A204.1 (cell line): ENCODE data around the gene HK1.
"Not testable (repeated sequence)": the region's sequence is repeated elsewhere in the genome, so short reads cannot be mapped to it uniquely, and the experiment has no call there.

ENCODE experiments used
- FAIRE-seq: peaks from 2 replicates; lab custom pipeline; 2012; peaks lifted over from hg19 to GRCh38; lab: Jason Lieb, UNC

The HK1 gene

DNA sequence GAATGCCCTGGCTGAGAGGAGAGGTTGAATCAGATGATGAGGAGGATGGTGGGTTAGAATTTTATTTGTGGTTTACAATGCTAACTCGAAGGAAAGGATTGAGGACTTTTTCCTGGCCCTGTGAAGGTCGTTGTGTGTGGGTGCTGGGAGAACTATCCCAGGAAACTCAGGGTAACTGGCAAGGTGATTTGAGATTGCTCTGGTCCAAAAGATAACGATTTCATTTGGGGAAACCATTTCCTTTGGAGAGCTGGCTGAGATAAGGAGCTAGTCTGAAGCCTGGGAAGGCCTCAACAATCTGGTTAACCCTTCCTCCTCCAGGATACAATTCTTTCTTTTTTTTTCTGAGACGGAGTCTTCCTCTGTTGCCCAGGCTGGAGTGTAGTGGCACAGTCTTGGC, 33.0 kb downstream of the HK1 start:
- FAIRE-seq, result no peak

DNA sequence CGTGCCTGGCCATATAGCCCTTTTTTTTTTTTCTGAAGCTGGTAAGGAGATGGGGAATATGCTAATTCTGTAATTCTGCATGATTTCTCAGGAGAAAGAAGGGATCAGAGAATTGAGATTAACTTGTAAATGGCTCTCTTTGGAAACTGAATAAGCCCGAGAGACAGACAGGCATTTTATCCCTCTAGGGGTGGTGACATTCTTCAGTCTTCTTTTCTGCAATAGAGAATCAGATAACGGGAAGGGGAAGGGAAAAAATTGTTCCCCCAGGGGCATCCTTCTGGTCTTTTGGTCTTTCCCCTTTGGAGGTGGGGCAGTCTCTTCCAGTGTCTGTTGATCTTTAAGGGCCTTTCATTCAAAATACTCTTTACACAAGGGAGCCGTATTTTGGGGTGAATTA, 34.2 kb downstream of the HK1 start:
- no peak for FAIRE-seq

DNA sequence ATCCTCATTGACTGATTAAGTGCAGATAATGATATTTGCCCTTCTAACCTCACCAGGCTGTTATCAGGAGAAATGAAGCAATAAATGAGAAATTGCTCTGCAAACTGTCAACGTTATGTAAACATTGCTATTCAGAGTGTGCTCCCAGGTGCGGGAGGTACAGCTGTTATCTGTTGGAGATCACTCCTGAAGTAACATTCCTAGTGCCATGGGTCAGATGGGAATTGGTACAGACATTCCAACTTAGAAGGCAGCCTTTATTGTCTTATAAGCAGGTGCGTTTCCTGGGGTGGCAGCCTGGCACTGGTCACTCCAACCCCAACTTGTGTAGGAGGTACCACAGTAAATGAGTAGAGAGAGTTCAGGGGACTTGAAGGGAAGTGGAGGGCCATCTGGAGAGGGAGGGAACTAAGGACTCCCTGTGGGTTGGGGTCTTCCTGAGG, 36.8 kb downstream of the HK1 start:
- no peak for FAIRE-seq

DNA sequence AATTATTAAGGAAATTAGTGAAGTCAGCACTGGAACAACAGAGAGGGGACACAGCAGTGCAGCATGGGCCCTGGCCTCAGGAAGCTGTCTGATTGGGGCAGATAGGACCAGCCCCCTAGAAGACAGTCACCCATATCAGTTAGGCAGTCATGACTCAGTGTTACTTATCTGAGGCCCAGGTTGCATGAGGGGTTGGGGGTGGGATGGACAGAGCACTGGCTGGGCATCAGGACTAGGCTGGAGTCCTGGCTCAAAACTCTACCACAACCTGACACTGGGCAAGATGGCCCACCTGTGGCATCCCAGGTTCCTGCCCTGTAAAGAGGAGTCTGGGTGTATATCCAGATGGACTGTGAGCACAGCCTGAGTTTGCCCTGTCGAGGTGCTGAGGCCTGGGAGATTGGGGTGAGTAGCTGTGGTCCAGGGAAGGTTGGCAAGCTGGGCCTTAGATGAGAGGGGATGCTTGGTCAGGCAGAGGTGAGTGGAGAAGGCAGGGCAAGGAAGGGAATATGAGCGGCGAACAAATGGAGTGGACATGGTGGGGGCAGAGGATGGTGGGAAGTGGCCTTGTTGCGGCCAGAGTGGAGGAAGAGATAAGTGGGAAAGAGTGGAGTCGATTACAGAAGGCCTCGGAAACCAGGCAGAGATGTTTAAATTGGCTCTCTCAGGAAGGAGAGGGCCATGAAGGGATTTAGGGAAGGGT, 37.5 kb downstream of the HK1 start:
- FAIRE-seq, result no peak

DNA sequence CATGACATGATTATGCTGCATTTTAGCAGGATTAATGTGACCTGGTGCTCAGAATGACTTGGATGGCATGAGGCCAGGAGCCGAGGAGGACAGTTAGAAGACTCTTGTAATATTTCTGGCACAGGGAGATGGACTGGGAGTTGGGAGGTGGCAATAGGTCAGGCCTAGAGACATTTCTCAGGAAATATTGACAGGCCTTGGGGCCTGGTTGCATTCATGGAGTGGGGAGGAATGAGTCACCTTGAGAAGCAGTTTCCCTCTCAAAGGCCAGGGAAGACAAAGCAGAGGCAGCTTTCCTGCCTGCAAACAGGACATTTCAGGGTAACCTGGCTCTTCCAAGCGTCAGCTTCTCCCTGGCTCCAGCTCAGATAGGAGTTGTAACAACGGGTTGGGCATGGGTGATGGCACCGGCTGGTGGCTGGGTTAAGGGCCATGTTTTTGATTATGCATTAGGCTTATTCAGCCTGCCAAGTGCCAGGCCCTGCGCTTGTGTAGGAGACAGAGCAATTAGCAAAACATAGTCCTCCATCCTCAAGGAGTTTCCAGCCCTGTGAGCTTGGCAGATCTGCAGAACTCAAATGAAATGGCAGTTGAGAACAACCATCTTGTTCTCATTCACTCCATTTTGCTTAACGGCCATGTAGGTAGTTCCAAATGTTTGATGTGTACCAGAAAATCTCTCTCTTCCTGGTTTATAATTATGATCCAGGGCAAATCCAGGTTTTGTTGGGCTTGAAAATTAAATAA, 38.2 kb downstream of the HK1 start:
- no peak for FAIRE-seq

DNA sequence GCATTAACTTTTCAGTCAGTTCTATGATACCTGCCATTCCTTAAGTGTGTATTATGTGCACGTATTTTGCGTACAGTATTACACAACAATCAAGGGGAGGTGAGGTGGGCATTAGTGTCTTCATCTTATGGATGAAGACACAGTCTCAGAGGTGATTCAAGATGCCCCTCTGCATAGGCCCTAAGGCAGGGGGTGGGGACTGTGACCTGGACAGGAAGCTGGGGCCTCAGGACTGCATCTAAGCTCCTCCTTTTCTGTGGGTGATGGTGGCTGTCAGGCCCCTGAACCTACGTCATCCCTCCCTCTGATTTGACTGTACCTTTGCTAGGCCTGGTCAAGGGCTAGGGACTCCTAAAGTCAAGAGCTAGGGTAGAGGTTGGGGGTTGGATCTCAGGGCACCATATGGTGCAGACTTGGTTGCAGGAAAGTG, 38.9 kb downstream of the HK1 start:
- FAIRE-seq, result no peak

DNA sequence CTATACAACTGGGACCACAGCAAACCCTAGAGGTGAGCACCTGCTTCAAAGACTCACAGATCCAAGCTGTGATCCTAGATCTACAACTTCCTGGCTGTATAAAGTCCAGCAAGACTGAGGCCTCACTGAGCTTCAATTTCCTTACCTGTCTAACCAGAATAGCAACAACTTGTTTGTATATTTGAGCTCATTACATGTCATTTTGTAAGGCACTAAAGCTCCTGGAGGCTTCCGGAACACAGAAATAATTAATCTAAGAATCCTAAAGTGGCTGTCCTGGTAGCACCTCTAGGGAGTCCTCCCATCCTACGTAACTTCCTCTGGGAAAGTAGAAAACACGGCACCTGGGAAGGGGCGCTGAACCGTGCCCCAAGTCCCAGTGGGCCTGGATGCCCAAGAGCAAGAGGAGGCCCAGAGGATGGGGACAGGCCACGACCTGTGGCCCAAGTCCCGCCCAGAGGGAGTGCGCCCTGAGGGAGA, 39.4 kb downstream of the HK1 start:
- FAIRE-seq, result no peak

DNA sequence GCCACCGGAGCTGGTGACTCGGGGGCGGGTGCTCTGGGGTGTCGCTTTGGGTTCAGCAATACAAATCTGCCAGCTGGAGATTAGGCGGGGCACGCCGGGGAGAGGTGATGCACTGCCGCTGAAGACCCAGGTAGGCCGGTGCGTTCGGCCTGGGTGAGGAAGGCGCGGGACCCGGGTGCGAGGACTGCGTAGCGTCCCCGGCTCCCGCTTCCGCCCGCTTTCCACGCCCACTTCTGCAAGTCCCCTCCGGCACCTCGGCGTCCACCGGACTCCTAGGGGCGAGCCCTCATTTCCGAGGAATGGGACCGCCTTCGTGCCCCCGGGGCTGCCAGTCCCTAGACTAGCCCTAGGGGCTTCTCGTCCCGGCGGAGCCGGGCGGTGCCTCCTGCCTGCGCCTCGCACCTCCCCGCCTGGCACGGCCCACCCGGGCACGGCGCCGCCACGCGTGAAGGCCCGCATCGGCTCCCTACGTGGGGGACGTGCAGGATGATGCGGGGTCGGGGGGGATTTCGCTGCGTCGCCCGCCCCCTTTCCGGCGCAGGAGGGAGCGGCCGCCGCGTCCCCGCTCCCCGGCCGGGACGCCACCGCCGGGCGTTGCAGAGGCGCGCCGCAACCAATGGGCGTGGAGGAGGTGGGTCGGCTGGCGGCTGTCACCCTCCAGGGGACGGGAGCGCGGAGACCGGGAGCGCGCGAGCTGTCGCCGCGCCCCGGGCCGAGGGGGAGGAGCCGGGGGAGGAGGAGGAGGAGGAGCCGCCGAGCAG, 40.0 kb downstream of the HK1 start:
- no peak for FAIRE-seq

DNA sequence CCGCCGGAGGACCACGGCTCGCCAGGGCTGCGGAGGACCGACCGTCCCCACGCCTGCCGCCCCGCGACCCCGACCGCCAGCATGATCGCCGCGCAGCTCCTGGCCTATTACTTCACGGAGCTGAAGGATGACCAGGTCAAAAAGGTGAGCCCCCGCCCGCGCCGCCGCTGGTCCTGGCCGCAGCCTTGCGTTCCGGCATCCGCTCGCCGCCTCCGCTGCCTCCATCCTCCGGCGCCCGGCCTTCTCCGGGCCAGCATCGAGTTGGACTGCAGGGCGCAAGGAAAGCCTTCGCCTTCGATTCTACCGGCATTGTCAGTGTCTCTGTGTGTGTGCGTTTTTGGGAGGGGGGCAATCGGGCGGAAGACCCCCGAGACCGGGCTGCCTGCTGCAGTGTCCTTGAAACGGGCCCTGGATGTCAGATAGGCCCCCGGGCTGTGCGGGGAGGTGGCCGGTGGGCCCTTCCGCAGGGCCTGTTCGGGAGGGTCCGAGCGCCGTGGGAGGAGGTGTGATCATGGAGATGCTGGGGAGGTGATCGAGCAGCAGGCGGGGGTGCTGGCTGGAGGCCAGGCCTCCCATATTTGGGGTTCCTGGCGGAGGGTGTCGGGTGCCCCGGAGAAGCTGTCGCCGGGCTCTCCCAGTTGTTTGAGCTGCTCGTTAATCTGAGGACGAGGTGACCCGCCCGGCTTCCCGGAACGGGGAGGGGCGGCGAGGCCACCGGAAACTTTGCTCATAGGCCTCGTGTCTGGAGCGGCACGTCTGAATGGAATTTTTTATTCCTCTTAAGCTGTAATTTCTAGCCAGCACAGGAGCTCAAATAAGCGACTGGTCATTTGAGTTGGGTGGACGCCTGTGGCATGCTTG, 40.8 kb downstream of the HK1 start:
- FAIRE-seq, result no peak

DNA sequence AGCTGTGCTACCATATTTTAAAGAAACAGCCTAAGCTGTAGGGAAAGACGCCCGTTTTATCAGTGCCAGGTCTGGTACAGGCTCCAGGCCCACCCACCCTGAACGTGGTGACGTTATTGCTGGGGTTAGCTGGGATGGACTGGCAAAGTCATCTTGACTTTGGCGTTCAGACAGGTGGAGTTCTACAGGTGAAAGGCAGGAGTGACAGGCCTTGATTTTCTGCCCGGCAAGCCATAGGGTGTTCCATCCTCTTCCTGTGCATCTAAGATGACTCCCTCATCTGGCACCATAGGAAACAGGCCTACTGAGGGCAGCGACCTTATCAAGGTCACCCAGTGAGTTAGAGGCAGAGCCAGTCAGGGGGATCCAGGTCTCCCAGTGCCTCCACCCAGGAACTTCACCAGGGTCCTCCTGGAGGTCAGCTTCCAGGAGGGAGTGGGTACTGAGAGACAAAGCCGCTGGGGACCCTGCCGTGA, 41.6 kb downstream of the HK1 start:
- FAIRE-seq, result no peak

DNA sequence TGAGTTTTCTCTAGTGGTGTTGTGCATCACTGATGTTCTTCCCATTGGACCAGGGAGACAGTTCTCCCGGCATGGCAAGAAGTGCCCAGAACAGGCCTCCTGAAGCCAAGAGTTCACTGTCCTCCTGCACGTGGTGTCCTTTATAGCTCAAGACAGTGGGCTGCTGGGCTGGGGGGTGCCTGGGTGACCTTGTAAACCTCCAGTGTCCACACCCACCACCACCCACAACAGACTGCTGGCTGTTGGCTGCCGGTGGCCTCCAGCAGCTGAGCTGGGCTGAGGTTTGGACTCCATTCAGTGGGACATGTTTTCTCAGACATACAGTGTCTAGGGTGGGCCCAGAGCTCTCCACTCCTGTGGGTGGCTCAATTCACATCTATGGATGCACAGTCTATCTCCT, 42.2 kb downstream of the HK1 start:
- no peak for FAIRE-seq

DNA sequence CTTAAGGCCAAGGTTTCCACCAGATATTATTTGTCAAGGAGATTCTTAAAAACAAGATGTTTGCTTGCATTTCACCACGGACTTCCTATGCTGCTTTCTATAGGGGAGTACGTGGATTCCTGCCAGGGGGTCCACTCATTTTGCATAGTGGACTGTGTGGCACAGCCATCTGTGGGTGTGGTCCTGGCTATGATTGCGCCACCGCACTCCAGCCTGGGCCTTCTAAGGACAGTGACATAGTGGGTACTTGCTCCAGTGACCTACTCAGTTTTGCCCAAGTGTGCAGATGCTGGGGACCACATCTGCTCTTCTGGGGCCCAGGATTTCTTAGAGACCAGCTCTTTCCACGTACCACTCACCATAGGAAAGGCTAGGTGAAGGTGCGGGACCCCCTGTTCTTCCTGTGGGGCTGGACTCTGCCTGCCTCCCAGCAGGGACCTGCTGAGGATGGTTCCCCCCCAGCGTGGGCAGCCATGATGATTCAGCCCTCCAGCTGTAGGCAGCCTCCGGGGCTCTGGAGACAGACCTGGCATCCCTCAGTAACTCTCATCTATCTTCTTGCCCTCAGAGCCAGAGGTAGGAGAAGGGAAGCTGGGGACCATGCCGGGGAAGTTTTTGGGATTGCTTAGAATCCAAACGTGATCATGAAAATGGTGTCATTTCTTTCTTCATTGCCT, 42.9 kb downstream of the HK1 start:
- FAIRE-seq, result no peak

DNA sequence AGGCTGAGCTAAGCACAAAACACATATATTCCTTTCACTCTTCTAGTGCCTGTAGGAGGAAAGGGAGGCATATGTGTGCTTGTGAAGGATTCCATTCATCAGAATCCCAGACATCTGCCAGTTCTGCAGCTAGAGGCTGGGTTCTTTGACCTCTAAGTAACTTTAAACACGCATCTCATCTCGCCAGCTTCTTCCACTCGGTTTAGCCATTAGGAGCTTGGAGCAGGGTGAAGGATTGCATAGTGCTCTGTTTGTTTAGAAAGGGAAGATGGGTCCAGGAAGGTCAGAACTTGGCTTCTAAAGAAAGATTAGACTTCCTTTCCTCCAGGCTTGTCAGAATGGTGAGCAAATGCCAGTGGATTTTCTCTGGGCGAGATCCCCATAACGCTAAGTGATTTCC, 43.6 kb downstream of the HK1 start:
- no peak for FAIRE-seq

DNA sequence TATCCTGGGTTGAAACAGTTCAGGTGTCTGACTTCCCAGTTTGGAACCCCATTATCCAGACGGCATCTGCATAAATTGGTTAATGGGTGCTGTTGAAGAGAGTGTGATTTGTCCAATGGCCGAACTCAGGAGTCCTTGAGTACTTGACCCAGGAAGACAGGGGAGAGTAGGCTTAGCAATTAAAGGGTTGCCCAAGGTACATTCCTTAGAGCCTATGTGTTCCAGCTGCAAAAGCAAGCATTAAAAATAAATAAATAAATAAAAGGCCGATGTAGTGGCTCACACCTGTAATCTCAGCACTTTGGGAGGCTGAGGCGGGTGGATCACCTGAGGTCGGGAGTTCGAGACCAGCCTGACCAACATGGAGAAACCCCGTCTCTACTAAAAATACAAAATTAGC, 44.0 kb downstream of the HK1 start:
- not testable (repeated sequence) for FAIRE-seq

DNA sequence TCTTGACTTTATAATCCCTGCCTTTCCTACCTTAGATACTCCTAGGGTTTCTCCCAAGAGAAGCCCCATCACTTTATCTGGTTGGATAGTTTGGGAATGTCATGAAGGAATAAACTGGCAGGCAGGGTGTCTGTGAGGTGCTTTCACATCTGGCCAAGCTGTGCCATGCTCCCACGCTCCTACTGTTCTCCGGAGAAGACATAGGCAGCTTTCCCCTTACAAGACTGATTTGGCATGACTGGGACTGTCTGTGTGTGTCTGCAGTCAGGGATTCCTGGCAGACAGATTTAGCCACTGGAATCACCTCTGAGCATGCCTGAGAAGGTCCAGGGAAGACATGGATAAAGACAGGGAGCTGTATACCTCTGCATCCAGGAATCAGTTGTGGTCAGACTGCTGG, 45.3 kb downstream of the HK1 start:
- FAIRE-seq, result no peak

DNA sequence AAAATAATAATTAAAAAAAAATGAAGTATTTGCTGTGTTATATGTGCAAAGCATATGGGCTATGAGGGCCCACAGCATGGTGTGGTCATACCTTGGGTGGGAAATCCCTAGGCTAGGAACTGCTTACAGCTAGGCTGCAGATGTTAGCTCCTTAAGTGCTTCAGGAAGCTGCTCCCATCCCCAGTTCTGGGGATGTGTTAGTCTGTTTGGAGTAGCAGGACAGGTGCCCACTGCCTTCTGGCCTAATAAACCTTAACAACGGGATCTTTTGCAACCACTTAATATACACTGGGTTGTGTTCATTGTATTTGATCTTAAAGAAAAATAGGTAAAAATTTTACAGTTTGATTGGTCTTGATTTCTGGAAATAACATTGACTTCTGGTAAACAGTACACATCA, 46.3 kb downstream of the HK1 start:
- FAIRE-seq, result no peak

DNA sequence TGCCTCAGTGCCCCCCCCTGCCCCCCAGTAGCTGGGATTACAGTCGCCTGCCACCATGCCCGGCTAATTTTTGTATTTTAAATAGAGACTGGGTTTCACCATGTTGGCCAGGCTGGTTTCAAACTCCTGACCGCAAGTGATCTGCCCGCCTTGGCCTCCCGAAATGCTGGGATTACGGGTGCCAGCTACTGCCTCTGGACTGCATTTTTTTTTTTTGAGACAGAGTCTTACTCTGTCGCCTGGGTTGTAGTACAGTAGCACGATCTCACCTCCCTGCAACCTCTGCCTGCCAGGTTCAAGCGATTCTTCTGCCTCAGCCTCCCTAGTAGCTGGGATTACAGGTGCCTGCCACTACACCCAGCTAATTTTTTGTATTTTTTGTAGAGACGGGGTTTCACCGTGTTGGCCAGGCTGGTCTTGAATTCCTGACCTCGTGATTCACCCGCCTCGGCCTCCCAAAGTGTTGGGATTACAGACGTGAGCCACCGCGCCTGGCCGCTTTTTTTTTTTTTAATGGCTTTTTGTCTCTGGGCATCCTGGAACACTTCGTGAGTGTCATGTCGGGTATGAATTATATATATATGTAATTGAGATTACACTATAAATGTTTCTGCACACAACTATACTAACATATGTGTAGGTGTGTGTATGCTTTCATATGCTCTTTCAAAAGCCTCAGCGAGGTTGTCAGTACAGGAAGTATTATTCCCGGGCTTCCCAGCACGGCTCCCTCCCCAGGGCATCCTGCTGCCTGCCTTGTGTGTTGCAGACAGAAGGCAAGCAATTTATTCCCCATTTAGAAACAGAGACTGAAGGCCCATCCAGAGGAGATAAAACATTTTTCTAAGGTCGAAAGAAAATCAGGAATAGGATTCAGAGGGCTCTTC, 47.6 kb downstream of the HK1 start:
- FAIRE-seq, result not testable (repeated sequence)

DNA sequence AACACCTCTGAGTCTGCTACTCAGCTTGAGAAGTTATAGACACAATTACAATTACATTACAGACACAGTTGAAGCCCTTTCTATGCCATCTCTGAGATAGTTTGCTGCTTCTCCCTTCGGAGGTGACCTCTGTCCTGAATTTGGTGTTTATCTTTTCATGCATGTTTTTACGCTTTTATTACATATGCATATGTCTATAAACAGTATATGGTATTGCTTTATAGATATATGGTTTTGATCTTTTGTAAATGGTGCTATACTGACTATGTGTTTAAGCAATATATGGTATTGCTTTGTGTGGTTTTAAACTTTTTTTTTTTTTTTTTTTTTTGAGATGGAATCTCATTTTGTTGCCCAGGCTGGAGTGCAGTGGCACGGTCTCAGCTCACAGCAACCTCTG, 48.4 kb downstream of the HK1 start:
- no peak for FAIRE-seq

DNA sequence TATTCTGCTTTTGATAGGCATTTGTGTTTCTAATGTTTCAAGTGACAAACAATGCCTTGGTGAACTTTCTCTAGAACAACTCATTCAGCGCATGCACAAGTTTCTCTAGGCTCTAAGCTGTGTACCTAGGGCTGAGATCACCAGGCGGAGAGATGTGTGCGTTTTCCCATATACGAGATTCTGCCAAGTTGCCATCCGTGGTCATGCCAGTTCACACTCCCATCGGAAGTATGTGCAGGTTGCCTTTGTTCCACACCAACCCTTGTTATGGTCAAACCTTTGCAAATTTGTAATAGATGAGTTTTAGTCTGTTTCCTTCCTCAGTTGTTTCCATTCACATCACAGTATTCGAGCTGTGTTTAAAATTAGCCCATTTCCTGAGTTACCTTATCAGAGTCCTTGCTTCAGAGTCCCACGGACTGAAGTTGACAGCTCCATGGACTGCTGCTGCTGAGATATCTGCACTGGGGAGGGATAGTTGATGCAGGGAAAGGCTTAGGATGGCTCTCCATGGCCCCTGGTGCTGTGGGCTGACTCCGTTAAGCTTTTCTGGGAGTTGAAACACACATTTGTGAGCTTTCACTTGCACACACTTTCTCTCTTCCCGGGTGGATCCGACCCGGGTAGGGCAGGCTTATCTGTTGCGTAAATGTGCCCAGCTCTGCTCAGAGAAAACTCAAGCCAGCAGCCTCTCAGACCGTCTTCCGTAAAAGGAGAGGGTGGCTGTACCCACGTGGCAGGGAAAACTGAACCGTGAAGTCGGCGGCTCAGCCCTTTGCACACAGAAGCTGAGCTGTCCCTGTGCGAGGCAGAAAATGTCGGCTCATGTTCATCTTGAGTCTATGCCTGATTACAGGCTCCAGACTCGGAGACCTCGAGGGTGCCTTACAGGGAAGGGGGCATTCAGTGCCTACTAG, 49.4 kb downstream of the HK1 start:
- FAIRE-seq, result no peak
